Activated T-helper 17 cell treated with anti-CD3 and anti-CD28 coated beads, Interleukin-2, amount 50 U/mL, for 72 hours (primary cell): ENCODE results near the gene ERICH3. TPM values are rescaled to one million over a fixed set of nuclear protein-coding genes. Genes with fewer than 3 reads are reported as not detected.
"Not testable (repeated sequence)": the region's sequence is repeated elsewhere in the genome, so short reads cannot be mapped to it uniquely, and the experiment has no call there.

Experiments used
- ATAC-seq: fragments of 150-1000 bp; cut with Tn5 transposase; replicated peaks from 2 replicates; pipeline ENCODE4 v1.10.0; 2021; ENCODE audit warnings: mild to moderate bottlenecking, moderate library complexity
- H3K27ac Mint-ChIP-seq: one replicate; pipeline ENCODE4 v1.8.0; 2022; ENCODE audit warnings: mixed read lengths
- H3K27me3 Mint-ChIP-seq: one replicate; pipeline ENCODE4 v1.8.0; 2022; ENCODE audit warnings: mixed read lengths
- H3K36me3 Mint-ChIP-seq: one replicate; pipeline ENCODE4 v1.8.0; 2022; ENCODE audit warnings: low read depth, mild to moderate bottlenecking, mixed read lengths
- H3K4me1 Mint-ChIP-seq: one replicate; pipeline ENCODE4 v1.8.0; 2022; ENCODE audit warnings: mixed read lengths
- H3K4me3 Mint-ChIP-seq: one replicate; pipeline ENCODE4 v1.8.0; 2022; ENCODE audit warnings: mild to moderate bottlenecking, mixed read lengths
- H3K9me3 Mint-ChIP-seq: one replicate; pipeline ENCODE4 v1.8.0; 2022; ENCODE audit warnings: mixed read lengths
- total RNA-seq, 2 donors: library from RNA; stranded (reverse); gene quantifications; one replicate each; pipeline ENCODE4 v1.2.3, GENCODE V29; 2022

ERICH3 gene
- total RNA-seq, 2 donors from 2014 or later: not detected

DNA sequence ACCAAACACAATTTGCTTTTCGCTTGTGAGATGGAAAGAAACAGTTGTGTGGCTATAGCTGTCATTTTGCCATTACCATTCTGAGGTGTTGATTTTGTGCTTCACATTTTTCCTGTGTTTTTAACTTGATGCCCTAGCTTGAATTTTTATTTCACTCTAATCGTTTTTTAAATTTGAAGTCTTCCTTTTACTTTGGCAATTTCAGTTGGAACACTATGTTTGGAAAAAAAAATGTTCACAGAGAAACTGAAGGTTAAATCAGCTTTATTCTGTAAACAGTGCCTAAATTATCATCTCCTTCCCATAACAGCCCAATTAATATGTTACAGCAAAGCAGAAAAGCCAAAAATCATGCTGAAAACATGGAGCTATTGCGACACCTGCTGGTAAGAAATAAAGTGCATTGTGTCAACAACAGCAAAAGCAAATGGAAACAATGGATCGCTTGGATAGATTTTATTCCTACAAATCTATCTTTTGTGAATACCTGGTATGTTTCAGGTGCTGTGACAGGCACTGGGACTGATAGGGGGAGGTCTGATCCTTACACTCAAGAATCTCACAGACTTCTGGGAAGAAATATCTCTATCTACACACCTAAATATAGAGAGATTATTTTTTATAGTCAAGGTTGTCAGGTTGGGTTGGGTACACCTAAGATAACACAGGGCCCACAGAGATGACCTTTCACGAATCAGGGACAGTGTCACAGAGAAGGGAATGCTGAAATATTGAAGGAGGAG, 16.2 kb upstream of the ERICH3 start:
- Mint-ChIP-seq H3K36me3 (no peaks in the 10 kb centered on the region), H3K9me3 (no peaks in the 10 kb centered on the region), H3K4me3 (no peak overlapping the region), H3K27ac (no peak overlapping the region), H3K4me1 (no peaks in the 10 kb centered on the region), H3K27me3 (no peaks in the 10 kb centered on the region)
- ATAC-seq: no peak

DNA sequence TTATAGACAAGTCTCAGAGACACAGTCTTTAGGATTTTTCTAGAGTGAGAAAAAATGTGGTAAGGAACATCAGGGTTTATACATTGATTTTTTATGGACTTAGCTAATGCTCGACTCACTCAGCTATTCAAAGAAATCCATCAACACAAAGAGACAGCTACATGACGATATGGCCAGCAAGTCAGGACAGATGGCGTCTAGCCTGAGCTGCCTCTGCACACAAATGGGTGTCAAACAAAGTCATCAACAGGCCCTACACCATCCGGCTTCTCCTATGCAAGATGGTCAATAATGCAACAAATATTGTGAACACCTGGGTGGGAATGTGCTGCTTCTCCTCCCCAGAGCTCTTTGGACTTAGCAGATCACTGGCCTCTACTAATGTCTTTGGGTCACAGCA, 13.3 kb upstream of the ERICH3 start:
- Mint-ChIP-seq H3K36me3 (no peaks in the 10 kb centered on the region), H3K27me3 (peaks cover 3% of the 10 kb centered on the region), H3K9me3 (no peaks in the 10 kb centered on the region), H3K4me3 (no peak overlapping the region), H3K27ac (no peak overlapping the region), H3K4me1 (no peaks in the 10 kb centered on the region)
- ATAC-seq: no peak

GRCh38 chr1:74684301-74684700, 10.7 kb upstream of the ERICH3 start:
- no peak overlapping the region for H3K4me3 Mint-ChIP-seq
- ATAC-seq: no peak
- H3K4me1 Mint-ChIP-seq: no peaks in the 10 kb centered on the region
- no peak overlapping the region for H3K27ac Mint-ChIP-seq
- H3K36me3 Mint-ChIP-seq: no peaks in the 10 kb centered on the region
- H3K27me3 Mint-ChIP-seq: peaks cover 5% of the 10 kb centered on the region
- H3K9me3 Mint-ChIP-seq: peaks cover 2% of the 10 kb centered on the region

DNA sequence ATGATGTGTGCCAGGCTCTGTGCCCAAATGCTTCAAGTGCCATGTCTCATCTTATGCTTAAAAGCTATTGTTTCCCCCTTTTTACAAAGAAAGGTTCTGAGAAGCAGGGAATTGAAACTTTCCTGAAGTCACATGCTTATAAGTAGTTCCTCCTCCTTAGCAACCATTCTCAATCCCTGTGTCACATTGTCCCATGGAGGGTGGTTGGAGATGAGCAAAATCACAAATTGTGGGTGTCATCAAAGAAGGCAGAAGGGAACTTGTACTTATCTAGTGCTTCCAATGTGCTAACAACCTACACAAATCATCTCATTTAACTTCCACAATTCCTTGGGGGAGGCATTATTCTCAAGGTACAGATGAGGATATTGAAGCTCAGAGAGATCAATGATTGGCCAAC, 10.1 kb upstream of the ERICH3 start:
- ATAC-seq: no peak
- Mint-ChIP-seq H3K4me3 (no peak overlapping the region), H3K9me3 (peaks cover 6% of the 10 kb centered on the region), H3K36me3 (no peaks in the 10 kb centered on the region), H3K27ac (no peak overlapping the region), H3K4me1 (no peaks in the 10 kb centered on the region), H3K27me3 (peaks cover 11% of the 10 kb centered on the region)

DNA sequence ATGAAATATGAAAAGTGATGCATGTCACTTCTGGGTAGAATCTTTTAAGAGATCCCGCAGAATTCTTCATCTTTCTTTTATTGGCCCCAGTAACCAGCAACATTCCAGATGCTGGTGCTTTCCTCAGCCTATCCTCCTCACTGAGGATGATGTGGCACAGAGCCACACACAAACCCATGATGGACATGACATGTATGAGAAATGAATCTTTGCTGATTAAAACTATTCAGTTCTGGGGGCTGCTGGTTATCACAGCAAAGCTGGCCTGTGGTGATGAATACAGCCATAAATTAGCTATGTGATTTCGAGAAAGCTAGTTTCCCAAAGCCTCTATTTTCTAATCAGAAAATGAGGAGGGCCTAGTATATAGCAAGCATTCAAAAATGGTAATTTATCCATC, 8.3 kb upstream of the ERICH3 start:
- Mint-ChIP-seq H3K9me3 (peaks cover 6% of the 10 kb centered on the region), H3K36me3 (no peaks in the 10 kb centered on the region), H3K27me3 (peaks cover 18% of the 10 kb centered on the region), H3K4me1 (no peaks in the 10 kb centered on the region), H3K27ac (no peak overlapping the region), H3K4me3 (no peak overlapping the region)
- ATAC-seq: peak; percentile 19

DNA sequence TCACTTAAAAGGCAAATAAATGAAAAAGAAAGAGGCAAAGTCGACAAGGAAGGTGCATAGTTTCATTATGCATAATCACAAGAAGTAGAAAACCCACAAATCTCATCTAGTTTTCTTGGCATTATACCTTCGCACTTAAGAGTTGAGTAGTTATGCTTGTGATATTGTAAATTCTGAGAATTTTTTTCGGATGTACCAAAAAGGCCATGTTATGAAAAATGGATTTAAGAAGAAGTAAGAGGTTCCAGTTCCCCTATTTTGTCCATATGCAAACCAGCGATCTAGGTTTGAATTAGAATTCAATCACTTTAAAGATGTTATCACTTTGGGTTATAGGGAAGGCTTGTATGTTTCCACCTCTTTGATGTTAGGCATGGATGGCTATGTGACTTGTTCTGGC, 7.9 kb upstream of the ERICH3 start:
- no peak overlapping the region for H3K4me3 Mint-ChIP-seq
- no peak overlapping the region for H3K27ac Mint-ChIP-seq
- no peaks in the 10 kb centered on the region for H3K4me1 Mint-ChIP-seq
- peaks cover 6% of the 10 kb centered on the region for H3K9me3 Mint-ChIP-seq
- peaks cover 19% of the 10 kb centered on the region for H3K27me3 Mint-ChIP-seq
- peak; percentile 72 for ATAC-seq
- no peaks in the 10 kb centered on the region for H3K36me3 Mint-ChIP-seq

DNA sequence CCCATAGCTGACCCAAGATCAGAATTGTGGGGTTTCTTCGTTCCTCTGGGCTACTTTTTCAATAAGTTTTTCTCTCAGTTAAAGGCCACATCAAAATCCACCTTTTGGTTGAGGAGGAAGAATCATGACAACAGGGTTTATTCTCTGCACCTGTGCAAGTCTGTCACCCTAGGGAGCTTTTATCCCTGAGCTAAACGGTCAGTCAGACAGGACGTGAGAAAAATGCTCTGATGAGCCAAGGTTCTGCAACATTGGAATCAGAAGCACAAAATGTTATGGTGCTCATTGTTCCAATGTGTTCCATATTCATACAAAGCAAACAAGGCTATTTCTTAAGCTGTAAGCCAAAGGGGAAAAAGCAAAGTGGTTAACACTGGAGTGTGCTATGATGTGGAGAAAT, 7.4 kb upstream of the ERICH3 start:
- H3K36me3 Mint-ChIP-seq: no peaks in the 10 kb centered on the region
- H3K4me3 Mint-ChIP-seq: no peak overlapping the region
- no peak overlapping the region for H3K27ac Mint-ChIP-seq
- peaks cover 19% of the 10 kb centered on the region for H3K27me3 Mint-ChIP-seq
- ATAC-seq: no peak
- peaks cover 6% of the 10 kb centered on the region for H3K9me3 Mint-ChIP-seq
- H3K4me1 Mint-ChIP-seq: no peaks in the 10 kb centered on the region

GRCh38 chr1:74679811-74680210, 6.2 kb upstream of the ERICH3 start:
- peaks cover 6% of the 10 kb centered on the region for H3K9me3 Mint-ChIP-seq
- H3K4me3 Mint-ChIP-seq: no peak overlapping the region
- H3K27ac Mint-ChIP-seq: no peak overlapping the region
- H3K27me3 Mint-ChIP-seq: peaks cover 20% of the 10 kb centered on the region
- H3K4me1 Mint-ChIP-seq: no peaks in the 10 kb centered on the region
- H3K36me3 Mint-ChIP-seq: no peaks in the 10 kb centered on the region
- no peak for ATAC-seq

- Mint-ChIP-seq H3K27ac (no peak overlapping the region), H3K36me3 (no peaks in the 10 kb centered on the region), H3K4me3 (no peak overlapping the region), H3K27me3 (peaks cover 31% of the 10 kb centered on the region), H3K9me3 (peaks cover 6% of the 10 kb centered on the region), H3K4me1 (peaks cover 4% of the 10 kb centered on the region)
- no peak for ATAC-seq
Measured at GRCh38 chr1:74677926-74678325, 4.3 kb upstream of the ERICH3 start.

DNA sequence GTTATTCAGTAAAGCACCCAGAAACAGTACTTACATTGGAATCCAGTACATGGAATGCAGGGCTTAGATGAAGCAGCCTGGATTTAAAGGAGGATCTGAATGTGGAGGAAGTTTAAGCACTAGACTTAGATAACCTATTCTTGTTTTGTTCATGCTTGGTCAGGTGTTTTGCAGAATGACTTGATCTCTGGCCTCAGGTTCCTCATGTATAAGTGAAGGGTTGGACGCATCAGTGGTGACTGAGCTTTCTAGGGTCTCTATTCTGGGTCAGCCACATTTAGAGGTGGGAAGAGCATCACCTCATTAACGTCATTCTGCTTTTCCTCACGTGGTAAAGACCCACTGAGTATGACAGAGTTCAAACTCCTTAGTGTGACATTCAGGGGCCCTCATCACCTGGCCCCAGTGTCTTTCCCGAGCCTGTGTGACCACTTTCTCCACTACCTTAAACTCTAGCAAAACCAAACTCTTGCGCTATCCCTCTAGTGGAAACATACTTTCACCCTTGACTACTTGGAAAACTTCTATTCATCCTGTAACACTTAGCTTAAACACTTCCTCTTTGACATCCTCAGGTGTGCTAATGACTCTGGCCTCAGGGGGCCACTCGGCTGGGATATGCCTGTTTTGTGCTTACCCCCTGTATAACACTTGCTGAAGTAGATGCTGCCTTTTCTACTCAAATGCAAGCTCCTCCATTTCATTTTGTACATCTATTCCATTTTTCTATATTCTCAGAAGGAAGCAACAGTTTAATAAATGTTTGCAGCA, 871 bp upstream of the ERICH3 start:
- no peak for ATAC-seq
- H3K27ac Mint-ChIP-seq: no peak overlapping the region
- H3K9me3 Mint-ChIP-seq: peaks cover 9% of the 10 kb centered on the region
- peaks cover 43% of the 10 kb centered on the region for H3K27me3 Mint-ChIP-seq
- H3K4me3 Mint-ChIP-seq: no peak overlapping the region
- no peaks in the 10 kb centered on the region for H3K36me3 Mint-ChIP-seq
- H3K4me1 Mint-ChIP-seq: peaks cover 4% of the 10 kb centered on the region

DNA sequence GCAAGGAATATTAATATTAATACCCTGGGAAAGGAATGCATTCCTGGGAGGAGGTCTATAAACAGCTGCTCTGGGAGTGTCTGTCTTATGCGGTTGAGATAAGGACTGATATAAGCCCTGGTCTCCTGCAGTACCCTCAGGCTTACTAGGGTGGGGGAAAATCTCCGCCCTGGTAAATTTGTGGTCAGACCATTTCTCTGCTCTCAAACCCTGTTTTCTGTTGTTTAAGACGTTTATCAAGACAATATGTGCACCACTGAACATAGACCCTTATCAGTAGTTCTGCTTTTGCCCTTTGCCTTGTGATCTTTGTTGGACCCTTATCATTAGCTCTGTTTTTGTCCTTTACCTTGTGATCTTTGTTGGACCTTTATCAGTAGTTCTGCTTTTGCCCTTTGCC, 2.7 kb downstream of the ERICH3 start:
- H3K27ac Mint-ChIP-seq, H3K4me1 Mint-ChIP-seq, H3K4me3 Mint-ChIP-seq, ATAC-seq, H3K9me3 Mint-ChIP-seq, H3K36me3 Mint-ChIP-seq: not testable (repeated sequence)
- H3K27me3 Mint-ChIP-seq: peaks cover 36% of the 10 kb centered on the region

- H3K36me3 Mint-ChIP-seq: no peaks in the 10 kb centered on the region
- ATAC-seq: no peak
- H3K27me3 Mint-ChIP-seq: peaks cover 16% of the 10 kb centered on the region
- no peaks in the 10 kb centered on the region for H3K4me1 Mint-ChIP-seq
- no peaks in the 10 kb centered on the region for H3K9me3 Mint-ChIP-seq
- no peak overlapping the region for H3K27ac Mint-ChIP-seq
- H3K4me3 Mint-ChIP-seq: no peak overlapping the region
Measured at GRCh38 chr1:74654708-74655107, 18.9 kb downstream of the ERICH3 start.

DNA sequence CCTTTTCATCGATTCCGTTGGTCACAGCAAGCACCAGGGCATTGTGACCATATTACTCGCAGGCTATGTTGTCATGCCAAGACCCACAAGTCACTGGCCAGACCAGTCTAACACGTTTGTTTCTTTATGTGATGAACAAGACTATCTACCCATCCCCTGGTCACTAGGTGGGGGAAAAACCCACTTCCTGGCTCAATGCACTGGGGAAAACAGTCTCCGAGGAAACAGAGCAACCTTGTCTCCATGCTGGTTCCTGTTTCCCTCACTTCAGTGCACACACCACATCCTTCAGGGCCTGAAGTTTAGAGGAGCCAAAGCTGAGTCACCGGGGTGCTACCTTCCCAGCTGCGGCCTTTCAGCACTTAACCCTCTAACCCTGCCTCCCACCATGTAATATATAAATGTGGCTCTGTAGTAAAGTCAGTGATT, 20.9 kb downstream of the ERICH3 start:
- no peaks in the 10 kb centered on the region for H3K4me1 Mint-ChIP-seq
- no peaks in the 10 kb centered on the region for H3K36me3 Mint-ChIP-seq
- no peak overlapping the region for H3K4me3 Mint-ChIP-seq
- no peaks in the 10 kb centered on the region for H3K9me3 Mint-ChIP-seq
- H3K27me3 Mint-ChIP-seq: peaks cover 12% of the 10 kb centered on the region
- no peak overlapping the region for H3K27ac Mint-ChIP-seq
- peak; percentile 31 for ATAC-seq

GRCh38 chr1:74650561-74650960, 23.0 kb downstream of the ERICH3 start:
- Mint-ChIP-seq H3K9me3 (no peaks in the 10 kb centered on the region), H3K4me3 (no peak overlapping the region), H3K27me3 (peaks cover 6% of the 10 kb centered on the region), H3K27ac (no peak overlapping the region), H3K4me1 (no peaks in the 10 kb centered on the region), H3K36me3 (no peaks in the 10 kb centered on the region)
- no peak for ATAC-seq

GRCh38 chr1:74641876-74642275, 31.7 kb downstream of the ERICH3 start:
- no peak overlapping the region for H3K27ac Mint-ChIP-seq
- no peaks in the 10 kb centered on the region for H3K4me1 Mint-ChIP-seq
- H3K27me3 Mint-ChIP-seq: peaks cover 13% of the 10 kb centered on the region
- H3K4me3 Mint-ChIP-seq: no peak overlapping the region
- no peak for ATAC-seq
- no peaks in the 10 kb centered on the region for H3K9me3 Mint-ChIP-seq
- H3K36me3 Mint-ChIP-seq: no peaks in the 10 kb centered on the region
